ENCODE data around the gene SLC2A8. TPM values are rescaled to one million over a fixed set of nuclear protein-coding genes. Genes with fewer than 3 reads are reported as not detected.
A peak's percentile ranks its signal among the peaks of the same experiment; 100 is the strongest.

SLC2A8 gene
- total RNA-seq, 1 donor from 2014 or later: 21.8 TPM

GRCh38 chr9:127353882-127354281, 43.1 kb upstream of the SLC2A8 start:
- DNase-seq (no peak), ATAC-seq (no peak)
- no peaks in the 10 kb centered on the region for H3K36me3 ChIP-seq
- no peaks in the 10 kb centered on the region for H3K4me1 ChIP-seq
- H3K27ac ChIP-seq: no peak overlapping the region
- no peaks in the 10 kb centered on the region for H3K9me3 ChIP-seq
- no peak overlapping the region for H3K4me3 ChIP-seq
- no peak for TF ChIP-seq CTCF (IDR thresholded peaks at IDR 0.05)
- no peaks in the 10 kb centered on the region for H3K27me3 ChIP-seq
- intact Hi-C loops (cut with DNase I): no loop called here

DNA sequence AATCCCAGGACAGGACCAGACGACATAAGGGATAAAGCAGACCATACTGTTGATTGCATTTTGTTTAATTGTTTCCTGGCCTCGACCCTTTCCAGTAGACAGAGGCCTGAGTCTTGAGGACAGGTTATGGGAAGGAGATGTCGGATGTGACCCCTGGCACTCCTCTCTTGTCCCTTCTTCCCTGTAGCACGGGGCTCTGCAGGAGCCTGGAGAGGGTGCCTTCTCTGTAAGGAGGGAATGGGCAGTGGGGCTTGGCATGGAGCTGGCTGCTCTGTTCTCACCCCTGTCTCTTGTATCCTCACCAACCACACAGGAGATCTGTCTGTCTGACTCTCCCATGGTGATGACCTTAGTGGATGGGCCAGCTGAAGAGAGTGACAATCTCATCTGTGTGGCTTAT, 40.1 kb upstream of the SLC2A8 start:
- intact Hi-C loops (cut with DNase I): no loop called here
- no peak overlapping the region for H3K4me3 ChIP-seq
- no peak for TF ChIP-seq CTCF (IDR thresholded peaks at IDR 0.05)
- no peaks in the 10 kb centered on the region for H3K36me3 ChIP-seq
- DNase-seq: no peak
- peaks cover 8% of the 10 kb centered on the region for H3K4me1 ChIP-seq
- no peak overlapping the region for H3K27ac ChIP-seq
- no peaks in the 10 kb centered on the region for H3K27me3 ChIP-seq
- no peak for ATAC-seq
- no peaks in the 10 kb centered on the region for H3K9me3 ChIP-seq

DNA sequence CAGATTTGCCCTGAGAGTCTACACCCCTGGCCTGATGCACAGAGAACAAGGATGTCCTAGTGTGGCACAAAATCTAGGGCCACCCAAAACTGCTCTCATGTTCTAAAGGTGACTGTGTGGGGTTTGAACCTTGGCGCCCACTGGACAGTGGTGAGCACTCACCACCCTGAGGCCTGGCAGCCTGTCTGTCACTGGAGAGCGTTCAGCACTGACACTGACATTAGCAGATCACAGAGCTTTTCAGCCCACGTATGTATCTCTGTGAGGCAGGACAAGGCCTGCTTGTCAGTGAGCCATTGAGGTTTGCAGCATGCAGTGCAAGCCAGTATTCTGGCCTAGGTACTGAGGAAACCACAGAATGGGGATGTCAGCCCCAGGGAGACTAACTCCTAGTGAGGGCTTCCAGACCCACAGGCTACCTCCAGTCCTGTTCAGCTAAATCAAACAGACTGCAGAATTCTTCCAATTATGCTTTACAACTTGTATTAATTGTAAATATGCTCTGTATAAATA, 38.9 kb upstream of the SLC2A8 start:
- no peak overlapping the region for H3K4me3 ChIP-seq
- peaks cover 8% of the 10 kb centered on the region for H3K4me1 ChIP-seq
- ATAC-seq: no peak
- no peak overlapping the region for H3K27ac ChIP-seq
- intact Hi-C loops (cut with DNase I): no loop called here
- no peak for TF ChIP-seq CTCF (IDR thresholded peaks at IDR 0.05)
- no peaks in the 10 kb centered on the region for H3K36me3 ChIP-seq
- no peak for DNase-seq
- no peaks in the 10 kb centered on the region for H3K27me3 ChIP-seq
- no peaks in the 10 kb centered on the region for H3K9me3 ChIP-seq

GRCh38 chr9:127358770-127359169, 38.2 kb upstream of the SLC2A8 start:
- no peak for TF ChIP-seq CTCF (IDR thresholded peaks at IDR 0.05)
- no peaks in the 10 kb centered on the region for H3K36me3 ChIP-seq
- H3K27ac ChIP-seq: peak overlapping the region; percentile 36
- DNase-seq (no peak), ATAC-seq (no peak)
- intact Hi-C loops (cut with DNase I): no loop called here
- peaks cover 8% of the 10 kb centered on the region for H3K4me1 ChIP-seq
- no peaks in the 10 kb centered on the region for H3K9me3 ChIP-seq
- no peaks in the 10 kb centered on the region for H3K27me3 ChIP-seq
- H3K4me3 ChIP-seq: no peak overlapping the region

- no peak for DNase-seq
- Histone ChIP-seq H3K9me3 (no peaks in the 10 kb centered on the region), H3K36me3 (no peaks in the 10 kb centered on the region), H3K27ac (peak overlapping the region; percentile 36), H3K27me3 (no peaks in the 10 kb centered on the region), H3K4me1 (peaks cover 8% of the 10 kb centered on the region), H3K4me3 (no peak overlapping the region)
- no peak for ATAC-seq
- intact Hi-C loops (cut with DNase I): no loop called here
- peak; percentile 24 for TF ChIP-seq CTCF (IDR thresholded peaks at IDR 0.05)
Observed at GRCh38 chr9:127360250-127360649, 36.7 kb upstream of the SLC2A8 start.

GRCh38 chr9:127360829-127361228, 36.1 kb upstream of the SLC2A8 start:
- Histone ChIP-seq H3K27me3 (no peaks in the 10 kb centered on the region), H3K9me3 (no peaks in the 10 kb centered on the region), H3K4me3 (no peak overlapping the region), H3K27ac (no peak overlapping the region), H3K36me3 (no peaks in the 10 kb centered on the region), H3K4me1 (peaks cover 8% of the 10 kb centered on the region)
- intact Hi-C loops (cut with DNase I): no loop called here
- no peak for TF ChIP-seq CTCF (IDR thresholded peaks at IDR 0.05)
- DNase-seq (no peak), ATAC-seq (no peak)
